ENCODE results near the gene DDX60.
"Not testable (repeated sequence)": the region's sequence is repeated elsewhere in the genome, so short reads cannot be mapped to it uniquely, and the experiment has no call there.

DDX60 gene

DNA sequence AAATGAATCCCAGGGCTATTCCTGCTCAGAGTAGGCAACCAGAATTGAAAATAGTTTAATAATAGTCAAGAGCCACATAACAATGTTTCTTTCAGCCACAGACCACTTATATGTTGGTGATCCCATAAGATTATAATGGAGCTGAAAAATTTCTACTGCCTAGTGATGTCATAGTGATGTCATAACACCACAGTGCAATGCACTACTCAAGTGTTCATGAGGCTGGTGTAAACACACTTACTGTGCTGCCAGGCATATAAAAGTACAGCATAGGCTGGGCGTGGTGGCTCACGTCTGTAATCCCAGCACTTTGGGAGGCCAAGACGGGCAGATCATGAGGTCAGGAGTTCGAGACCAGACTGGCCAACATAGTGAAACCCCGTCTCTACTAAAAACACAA is 15.1 kb downstream of the DDX60 start:
- DNase-seq (ENCODE audit: low read depth in 2 of 2), result not testable (repeated sequence)

DNA sequence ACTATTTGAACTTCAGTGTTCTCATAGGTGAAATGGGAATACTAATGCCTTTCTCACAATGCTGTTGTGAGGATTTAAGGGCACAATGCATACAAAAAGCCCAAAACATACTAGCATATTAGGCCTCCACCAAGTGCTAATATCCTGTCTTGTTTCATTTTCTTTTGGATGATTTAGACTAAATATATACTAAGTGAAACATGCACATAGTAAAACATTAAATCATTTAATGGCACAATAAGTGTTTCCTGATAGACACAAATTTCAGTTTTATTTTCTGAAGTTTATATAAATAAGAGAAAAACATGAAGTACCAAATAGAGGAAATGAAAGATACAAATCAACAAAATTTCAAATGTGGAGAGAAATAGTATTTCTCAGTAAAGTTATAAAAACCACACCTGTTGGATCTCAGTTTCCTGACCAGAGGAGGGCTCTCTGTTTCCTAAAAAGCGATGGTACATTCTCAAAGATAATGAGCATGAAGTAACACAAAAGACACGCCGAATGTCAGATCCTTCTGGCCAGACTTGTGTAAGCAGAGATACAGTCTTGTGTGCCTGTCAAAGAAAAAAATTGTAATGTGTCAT is 25.1 kb downstream of the DDX60 start:
- no peak for DNase-seq (ENCODE audit: low read depth in 2 of 2)

DNA sequence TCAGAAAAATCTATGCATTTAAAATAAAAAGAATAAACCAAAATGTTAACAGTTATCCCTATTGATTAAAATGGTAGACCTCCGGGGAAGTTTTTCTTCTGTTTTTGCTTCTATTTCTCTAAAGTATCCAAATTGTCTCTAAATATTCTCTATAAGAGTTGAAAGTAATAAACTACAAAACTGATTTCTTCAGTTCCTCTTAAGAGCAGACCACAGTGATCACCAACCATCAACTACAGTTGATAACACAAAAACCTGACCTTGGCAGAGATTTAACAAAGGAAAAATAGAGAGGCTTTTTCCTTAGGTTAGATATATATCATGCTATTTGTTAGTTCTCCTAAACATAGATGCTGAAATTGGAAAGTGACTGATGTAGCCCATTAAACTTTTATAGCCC is 27.3 kb downstream of the DDX60 start:
- DNase-seq (ENCODE audit: low read depth in 2 of 2), result no peak

DNA sequence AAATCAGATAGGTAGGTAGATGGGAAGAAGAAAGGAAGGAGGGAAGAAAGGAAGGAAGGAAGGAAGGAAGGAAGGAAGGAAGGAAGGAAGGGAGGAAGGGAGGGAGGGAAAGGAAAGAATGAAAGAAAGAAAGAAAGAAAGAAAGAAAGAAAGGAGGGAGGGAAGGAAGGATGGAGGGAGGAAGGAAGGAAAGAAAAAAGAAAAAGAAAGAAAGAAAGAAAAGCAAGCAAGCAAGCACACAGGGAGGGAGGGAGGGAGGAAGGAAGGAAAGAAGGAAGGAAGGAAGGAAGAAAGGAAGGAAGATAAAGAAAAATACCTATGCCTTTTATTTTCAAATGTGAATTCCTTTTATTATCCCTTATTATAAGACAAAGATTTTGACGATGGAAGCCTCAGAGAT is 32.7 kb downstream of the DDX60 start:
- not testable (repeated sequence) for DNase-seq (ENCODE audit: low read depth in 2 of 2)

DNA sequence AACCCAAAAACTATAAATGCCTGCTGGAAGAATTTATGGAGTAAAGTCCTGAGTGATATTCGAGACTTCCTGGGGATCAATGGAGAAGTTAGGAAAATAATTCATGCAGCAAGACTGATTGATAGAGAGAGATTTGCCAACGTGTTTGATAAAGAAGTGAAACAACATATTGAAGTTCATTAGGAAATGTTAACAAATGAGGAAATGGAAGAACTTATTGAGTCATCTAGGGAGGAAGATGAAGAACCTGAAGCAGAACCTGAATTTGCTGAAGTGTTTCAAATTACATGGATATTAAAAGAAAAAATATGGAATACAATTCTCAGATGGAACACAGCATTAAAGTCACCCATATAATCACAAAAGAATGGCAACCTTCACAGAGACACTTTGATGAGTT is 39.0 kb downstream of the DDX60 start:
- DNase-seq (ENCODE audit: low read depth in 2 of 2), result no peak

DNA sequence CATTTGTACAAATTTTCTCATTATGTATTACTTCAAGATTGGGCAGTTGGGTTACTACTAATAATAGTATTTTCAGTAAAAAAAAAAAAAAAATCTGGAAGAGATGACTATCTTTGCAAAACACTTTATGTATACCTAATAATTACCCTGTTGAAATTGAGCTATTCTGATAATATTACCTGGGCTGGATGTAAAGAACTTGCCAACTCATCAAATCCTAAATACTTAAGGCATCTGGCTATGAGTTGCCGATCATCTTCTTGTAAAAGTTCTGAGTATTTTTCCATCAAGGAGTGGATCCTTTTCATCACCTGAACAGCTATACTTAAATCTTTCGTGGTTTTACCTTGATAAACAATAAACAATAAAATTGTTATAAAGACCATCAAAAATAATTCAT is 42.7 kb downstream of the DDX60 start:
- no peak for DNase-seq (ENCODE audit: low read depth in 2 of 2)

DNA sequence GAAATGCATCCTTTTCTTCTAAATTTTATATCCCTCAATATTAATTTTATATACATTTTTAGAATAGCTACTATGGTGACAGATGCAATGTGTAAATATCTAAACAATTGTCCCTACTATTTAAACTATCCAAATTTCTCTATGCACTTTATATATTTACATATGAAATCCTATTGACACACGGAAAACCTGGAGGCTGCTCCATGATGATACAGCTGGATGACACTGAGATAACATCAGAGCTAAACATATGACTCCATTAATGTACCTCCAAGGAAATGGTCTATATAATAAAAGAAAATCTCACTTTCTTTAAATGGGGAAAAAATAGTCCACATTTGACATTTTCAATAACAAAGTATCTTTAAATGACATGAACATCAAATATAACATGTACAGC is 43.7 kb downstream of the DDX60 start:
- no peak for DNase-seq (ENCODE audit: low read depth in 2 of 2)

DNA sequence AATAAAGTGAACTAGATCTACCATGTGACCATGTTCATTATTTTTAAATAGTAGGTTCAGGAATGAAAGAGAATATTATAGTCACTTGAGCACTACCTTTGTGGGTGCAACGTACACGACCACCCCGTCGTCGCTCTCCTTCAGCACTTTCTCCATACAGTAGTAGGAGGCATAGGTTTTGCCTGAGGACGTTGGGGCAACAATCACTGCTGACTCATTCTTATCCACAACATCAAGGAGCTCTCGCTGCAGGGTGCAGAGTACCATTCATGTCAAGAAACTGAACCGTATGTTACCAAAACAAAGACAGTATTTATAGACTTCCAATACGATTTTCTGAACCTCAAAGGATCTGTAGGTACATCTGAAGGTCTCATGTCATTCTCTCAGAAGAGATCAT is 44.7 kb downstream of the DDX60 start:
- no peak for DNase-seq (ENCODE audit: low read depth in 2 of 2)

DNA sequence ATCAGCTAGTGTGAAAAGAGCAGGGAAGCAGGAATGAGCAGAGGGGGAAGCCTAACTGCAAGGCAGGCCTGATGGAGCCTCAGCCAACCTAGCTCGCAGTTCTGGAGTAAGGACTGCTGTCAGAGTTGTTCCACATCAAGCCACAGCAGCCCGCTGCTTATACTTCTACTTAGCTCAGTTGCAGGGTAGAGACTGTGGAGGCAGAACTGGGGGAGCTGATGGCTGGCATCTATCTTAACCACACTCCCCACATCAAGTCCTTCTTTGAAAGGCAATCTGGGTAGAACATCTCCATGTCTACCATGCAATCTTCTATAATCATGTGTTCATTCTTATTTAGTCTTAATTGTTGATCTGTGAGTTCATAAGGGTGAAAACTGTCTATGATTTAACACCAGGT is 46.1 kb downstream of the DDX60 start:
- no peak for DNase-seq (ENCODE audit: low read depth in 2 of 2)

DNA sequence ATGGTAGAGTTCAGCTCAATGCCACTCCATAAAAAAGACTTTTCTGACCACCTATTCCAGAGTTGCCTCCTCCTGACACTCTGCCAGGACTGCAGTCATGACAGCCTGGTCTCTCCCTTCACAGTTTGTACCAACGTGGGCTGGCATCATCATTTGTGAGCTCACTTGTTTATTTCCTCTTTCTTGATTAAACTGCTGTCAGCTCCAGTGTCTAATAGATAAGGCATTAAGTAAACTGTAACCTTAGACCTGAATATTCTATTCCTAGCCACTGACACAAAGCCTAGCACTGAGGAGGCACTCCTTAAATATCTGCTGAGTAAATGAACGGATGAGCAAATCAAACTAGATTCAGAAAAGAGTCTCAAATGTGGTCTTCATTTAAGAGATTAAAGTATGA is 48.7 kb downstream of the DDX60 start:
- no peak for DNase-seq (ENCODE audit: low read depth in 2 of 2)

DNA sequence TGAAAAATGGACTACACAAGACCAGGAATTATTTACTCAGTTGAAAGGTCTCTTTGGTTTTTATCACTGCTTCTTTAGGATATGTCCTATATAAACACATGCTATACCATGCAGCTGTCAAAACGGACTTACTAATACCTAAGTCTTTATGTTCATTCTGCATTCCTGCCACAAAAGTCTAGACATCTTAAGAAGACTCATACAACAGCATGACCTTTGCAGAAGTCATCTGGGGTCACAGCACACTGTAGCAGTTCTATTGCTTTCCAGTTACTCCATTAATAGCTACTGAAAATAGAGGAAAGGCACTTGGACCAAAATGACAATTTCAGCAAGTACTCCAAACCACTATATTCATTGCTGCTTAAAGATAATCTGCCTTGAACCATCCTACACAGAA is 53.2 kb downstream of the DDX60 start:
- no peak for DNase-seq (ENCODE audit: low read depth in 2 of 2)

DNA sequence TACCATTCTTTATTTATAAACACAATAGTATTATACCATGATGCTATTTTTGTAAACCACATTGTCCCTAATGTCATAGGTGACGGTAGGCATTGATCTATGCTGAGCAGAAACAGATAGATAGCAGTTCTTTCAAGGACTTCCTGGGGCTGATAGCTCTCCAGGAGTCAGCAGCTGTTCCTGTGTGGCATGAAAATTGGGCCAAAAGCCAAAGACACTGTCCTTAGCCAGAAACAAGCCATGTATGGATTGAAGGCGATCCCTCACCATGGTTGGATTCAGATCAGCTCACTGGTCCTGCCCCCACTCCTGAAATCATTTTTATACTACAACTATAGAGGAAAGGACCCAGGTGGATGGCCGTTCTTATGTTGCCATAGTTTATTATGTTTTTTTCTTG is 53.6 kb downstream of the DDX60 start:
- DNase-seq (ENCODE audit: low read depth in 2 of 2), result no peak

DNA sequence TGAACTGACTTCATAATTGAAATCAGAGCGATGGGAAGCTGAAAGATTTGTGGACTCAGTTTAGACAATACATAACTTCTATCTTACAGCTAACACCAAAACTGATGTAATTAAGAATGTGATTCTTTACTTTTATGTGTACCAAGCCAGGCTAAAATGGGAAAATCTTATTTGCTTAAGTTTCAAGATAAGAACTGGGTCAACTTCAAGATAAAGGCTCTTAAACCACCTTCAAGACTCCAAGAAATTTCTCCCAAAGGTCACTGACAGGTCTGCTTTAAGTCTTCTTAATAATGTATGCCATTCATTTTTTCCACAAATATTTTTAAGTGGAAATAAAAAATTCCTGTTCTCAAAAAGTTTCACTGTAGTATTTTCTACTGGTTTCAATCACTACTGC is 55.5 kb downstream of the DDX60 start:
- no peak for DNase-seq (ENCODE audit: low read depth in 2 of 2)

DNA sequence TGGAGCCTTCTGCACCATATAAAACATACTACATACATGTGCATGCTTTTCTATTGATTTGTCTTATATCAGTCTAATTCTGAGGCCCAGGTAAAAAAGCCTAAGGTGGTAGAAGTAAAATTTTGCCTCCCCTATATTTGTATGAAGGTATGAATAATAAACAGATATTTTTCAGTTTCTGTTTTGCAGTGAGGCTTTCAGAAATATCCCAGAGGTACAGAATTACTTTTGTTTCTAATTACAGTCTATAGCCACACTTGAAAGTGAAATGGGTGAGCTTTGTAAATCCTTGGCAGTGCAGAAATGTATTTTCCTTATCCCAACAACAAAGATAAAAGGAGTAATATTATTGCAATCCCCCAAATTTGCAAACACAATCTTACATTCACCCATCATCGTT is 59.5 kb downstream of the DDX60 start:
- no peak for DNase-seq (ENCODE audit: low read depth in 2 of 2)

DNA sequence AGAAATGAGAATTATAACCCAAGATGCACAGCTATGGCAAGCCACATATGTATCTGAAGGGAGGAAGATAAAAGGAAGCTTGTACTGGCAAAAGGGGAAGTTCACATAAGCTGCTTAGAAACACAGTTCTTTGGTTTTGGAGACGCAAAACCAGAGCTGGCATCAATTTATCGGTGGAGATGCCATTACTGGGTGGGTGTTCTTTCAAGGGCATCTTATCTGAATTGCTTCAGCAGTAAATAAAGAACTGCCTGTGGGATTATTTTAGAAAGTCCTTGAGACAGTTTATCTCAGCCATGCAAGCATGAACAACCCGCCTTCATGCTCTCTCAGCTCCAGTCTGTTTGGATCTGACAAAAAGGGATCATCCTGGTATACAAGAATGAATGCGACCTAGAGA is 60.8 kb downstream of the DDX60 start:
- no peak for DNase-seq (ENCODE audit: low read depth in 2 of 2)

DNA sequence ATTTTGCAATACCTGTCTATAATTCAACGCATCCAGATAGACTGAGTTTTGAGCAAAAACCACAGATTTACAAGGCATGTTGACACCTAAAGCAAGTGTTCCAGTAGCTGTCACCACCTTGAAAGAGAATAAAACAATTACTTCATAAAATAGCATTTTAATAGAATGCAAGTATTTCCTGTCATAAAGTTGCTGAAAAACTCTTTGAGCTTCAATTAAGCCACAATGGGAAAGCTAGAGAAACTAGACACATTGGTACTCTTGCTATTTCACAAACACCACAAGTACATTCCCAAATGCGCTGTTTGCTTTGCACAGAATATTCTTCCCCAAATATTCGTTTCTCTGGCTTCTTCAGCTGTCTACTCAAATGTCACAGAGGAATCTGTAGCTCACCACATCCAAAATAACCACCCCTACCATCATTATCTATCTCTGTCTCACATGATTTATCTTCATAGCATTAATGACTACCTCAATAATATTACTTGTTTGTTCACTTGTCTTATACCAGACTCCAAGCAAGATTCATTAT is 70.3 kb downstream of the DDX60 start:
- DNase-seq (ENCODE audit: low read depth in 2 of 2), result peak; percentile 49 to 60

DNA sequence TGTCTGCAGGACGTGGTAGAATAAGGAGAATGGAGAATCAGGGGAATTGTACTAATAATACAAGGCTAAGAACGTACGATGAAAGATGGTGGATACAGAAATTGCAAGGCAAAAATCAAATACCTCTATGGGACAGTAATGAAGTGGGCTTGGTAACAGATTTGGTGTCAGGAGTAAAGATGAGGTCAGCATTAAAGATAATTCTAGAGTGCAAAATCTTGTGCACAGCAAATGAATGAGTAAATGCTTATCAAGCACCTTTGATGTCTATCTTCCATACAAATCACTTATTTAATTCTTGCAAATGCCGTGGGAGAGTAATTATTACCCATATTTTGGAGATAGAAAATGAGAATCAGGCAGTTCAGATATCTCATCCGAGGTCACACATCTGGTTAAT is 70.9 kb downstream of the DDX60 start:
- no peak for DNase-seq (ENCODE audit: low read depth in 2 of 2)

DNA sequence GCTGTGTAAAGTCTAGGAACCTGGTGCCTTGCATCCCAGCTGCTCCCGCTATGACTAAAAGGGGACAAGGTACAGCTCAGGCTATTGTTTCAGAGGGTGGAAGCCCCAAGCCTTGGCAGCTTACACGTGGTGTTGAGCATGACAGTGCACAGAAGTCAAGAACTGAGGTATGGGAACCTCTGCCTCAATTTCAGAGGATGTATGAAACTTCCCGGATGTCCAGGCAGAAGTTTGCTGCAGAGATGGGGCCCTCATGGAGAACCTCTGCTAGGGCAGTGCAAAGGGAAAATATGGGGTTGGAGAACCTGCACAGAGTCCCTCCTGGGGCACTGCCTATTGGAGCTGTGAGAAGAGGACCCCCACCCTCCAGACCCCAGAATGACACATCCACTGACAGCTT is 76.6 kb downstream of the DDX60 start:
- no peak for DNase-seq (ENCODE audit: low read depth in 2 of 2)

DNA sequence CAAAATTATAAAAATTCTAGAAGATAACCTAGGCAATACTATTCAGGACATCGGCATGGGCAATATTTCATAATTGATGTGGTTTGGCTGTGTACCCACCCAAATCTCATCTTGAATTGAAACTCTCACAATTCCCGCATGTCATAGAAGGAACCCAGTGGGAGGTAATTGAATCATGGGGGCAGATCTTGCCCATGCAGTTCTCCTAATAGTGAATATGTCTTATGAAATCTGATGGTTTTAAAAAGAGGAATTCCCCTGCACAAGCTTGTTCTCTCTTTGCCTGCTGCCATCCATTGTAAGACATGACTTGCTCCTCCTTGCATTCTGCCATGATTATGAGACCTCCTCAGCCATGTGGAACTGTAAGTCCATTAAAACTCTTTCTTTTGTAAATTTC is 77.7 kb downstream of the DDX60 start:
- DNase-seq (ENCODE audit: low read depth in 2 of 2), result no peak

DNA sequence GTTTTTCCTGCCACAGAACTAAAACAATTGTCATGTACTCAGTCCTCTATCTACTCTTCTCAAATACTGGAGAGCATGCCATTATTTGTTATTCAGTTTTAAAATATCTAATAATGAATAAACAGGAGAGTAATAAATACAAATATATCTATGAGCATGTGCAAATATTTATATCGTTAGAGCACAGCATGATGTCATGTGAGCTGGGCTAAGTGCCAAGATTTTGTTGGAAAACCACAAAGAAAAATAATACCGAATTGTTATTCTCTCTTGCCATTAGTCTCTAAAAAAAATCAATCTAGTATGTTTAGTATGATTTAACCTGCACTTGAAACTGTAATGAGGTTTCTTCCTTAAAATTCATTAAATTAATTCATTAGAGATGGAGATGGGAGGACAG is 97.3 kb downstream of the DDX60 start:
- peak; percentile 54 to 60 for DNase-seq (ENCODE audit: low read depth in 2 of 2)

DNA sequence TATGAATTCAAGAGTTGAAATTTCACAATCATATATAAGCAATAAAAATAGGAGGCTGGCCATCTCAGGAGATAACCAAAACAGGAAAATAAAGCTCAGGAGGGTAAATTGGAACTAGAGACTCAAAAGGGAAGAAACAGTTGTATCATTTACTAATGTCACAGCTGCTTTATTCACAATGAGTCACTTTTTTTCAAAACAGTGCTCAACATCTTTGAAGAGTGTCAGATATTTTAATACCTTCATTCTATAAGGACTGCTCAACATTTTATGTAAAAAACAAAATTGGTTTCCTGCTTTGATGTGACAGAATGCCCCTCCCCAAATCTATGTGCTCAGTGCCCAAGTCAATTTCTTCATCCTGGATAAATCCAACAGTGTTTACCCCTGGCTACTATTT is 97.7 kb downstream of the DDX60 start:
- DNase-seq (ENCODE audit: low read depth in 2 of 2), result no peak

DNA sequence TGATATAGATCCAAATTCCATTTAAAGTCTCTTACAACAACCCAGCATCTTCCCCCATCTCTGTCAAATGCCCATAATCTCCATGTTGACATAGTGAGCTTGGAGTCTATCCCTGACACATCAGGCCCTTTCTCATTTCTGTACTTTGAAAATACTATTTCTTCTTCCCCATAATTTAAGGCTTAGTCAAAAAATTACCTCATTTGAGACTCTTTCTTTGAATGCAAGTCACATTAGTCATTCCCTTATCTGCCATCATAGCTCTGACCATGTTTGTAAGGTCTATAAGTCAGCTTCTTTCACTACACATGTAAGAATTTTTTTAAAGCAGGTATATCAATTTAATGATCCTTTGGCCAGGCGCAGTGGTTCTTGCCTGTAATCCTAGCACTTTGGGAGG is 99.9 kb downstream of the DDX60 start:
- DNase-seq (ENCODE audit: low read depth in 2 of 2), result peak; percentile 22 to 24

DNA sequence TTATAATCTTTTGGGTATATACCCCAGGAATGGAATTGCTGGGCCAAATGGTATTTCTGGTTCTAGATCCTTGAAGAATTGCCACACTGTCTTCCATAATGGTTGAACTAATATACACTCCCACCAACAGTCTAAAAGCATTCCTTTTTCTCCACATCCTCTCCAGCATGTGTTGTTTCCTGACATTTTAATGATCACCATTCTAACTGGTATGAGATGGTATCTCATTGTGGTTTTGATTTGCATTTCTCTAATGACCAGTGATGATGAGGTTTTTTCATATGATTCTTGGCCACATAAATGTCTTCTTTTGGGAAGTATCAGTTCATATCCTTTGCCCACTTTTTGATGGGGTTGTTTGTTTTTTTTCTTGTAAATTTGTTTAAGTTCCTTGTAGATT is 105.0 kb downstream of the DDX60 start:
- not testable (repeated sequence) for DNase-seq (ENCODE audit: low read depth in 2 of 2)

DNA sequence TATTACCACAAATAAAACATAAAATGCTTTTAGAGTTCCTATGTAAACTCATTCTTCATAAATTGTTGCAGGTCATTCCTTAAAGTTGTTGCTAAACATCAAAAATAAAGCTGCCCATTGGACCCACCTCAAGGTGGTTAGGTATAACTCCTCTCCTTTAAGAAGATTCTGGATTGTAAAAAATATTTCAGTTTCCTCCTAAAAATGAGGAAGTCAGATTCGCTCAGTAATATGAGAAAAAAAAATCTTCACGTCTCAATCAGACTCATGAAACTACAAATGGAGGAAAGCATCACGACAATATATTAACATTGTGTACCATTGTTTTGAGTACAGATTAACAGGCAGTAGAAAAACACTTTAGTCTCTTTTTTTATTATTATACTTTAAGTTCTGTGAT is 105.9 kb downstream of the DDX60 start:
- DNase-seq (ENCODE audit: low read depth in 2 of 2), result no peak
